ENCODE results near the gene SSH2.

Gene SSH2

DNA sequence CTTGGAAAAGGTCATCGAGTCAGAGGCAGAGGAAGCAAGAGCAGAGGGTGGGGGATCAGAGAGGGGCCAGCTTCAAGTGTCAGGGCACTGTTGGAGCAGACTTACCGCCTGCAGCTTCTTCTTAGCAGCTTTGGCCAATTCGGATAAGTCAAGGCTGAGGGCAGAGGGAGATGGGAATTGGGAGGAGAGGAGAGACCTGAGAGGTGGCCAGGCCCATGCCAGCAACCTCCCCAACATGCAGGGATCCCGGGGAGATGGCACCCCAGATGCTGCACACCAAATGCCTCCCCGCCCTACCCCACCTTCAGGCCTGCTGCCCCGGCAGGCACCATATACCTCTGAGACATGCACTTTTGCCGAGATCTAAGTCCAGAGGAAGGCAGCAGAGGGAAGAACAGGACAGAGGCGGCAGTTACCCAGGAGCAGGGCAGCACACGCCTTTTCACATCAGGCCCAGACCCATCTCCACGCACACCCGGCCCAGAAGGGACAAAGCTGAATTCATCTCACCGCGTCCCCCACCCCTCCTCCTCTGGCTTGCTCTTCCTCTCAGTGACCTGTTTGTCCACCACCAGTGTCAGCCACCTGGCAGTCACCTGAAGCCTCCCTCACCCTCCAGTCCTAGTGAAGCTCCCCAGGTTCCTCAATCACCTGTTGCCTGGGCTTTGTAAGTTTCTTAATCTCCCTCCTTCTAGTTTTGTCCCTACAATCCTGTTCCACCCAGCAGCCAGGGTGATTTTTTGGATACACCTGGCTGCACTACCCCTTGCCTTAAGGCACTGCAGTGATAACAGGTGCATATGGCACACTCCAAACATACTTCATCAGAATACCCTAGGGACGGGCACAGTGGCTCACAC lies 351.2 kb downstream of the SSH2 start:
- H3K4me3 ChIP-seq, result no peak overlapping the region
- DNase-seq, result no peak
- H3K4me1 ChIP-seq, result peaks cover 0 to 18% (median 2%) of the 10 kb centered on the region in 4 donors
- H3K27ac ChIP-seq, result no peak overlapping the region
- peaks cover 30 to 91% (median 73%) of the 10 kb centered on the region in 3 donors for H3K36me3 ChIP-seq
- no peaks in the 10 kb centered on the region for H3K9me3 ChIP-seq
- TF ChIP-seq, protein P1, sequence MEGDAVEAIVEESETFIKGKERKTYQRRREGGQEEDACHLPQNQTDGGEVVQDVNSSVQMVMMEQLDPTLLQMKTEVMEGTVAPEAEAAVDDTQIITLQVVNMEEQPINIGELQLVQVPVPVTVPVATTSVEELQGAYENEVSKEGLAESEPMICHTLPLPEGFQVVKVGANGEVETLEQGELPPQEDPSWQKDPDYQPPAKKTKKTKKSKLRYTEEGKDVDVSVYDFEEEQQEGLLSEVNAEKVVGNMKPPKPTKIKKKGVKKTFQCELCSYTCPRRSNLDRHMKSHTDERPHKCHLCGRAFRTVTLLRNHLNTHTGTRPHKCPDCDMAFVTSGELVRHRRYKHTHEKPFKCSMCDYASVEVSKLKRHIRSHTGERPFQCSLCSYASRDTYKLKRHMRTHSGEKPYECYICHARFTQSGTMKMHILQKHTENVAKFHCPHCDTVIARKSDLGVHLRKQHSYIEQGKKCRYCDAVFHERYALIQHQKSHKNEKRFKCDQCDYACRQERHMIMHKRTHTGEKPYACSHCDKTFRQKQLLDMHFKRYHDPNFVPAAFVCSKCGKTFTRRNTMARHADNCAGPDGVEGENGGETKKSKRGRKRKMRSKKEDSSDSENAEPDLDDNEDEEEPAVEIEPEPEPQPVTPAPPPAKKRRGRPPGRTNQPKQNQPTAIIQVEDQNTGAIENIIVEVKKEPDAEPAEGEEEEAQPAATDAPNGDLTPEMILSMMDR (IDR thresholded peaks at IDR 0.05), result no peak
- no peaks in the 10 kb centered on the region for H3K27me3 ChIP-seq
- intact Hi-C loops (cut with DNase I; ENCODE audit: low total_unique reads), result loop anchor here (5.0 kb wide), 2 partner anchors 33 to 203 kb away; no protein-coding TSS in a partner anchor

DNA sequence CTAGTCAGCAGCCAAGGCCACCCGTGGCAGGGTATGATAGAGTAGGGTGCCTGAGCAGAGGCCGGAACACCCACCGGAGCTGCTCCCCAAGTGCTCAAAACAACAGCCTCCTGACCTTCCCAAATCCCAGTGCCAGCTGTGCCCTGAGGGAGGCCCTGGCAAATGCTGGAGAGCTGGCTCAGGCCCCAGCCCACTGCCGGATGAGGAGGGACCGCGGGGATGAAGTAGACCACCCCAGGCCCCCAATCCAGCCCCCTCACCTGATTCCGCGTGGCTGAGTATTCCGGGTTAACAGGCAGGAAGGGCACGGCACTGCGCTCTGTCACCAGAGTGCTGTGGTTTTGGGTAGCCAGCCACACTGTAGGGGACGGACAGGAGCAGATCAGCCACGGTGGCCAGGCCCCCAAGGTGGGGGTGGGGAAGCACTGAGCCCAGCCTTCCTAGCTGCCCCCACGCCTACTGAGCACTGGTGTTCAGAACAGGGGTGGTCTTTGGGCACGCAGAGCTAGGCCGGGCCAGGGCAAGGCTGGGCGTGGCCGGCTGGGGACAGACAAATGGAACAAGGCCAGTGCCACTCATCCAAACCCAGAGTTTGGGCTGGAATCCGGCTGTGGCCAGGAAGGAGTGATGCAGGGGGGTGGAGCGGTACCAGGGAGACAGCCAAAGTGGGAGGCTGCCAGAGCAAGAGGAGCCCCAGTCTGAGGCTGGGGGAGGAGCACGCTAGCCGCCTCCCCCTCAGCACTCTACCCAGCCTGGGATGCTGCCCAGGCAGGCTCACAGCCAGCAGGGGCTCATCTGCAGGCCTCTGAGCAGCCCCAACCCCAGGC lies 352.4 kb downstream of the SSH2 start:
- Histone ChIP-seq H3K27ac (peak overlapping the region in 1 of 2 donors; percentile 40), H3K27me3 (no peaks in the 10 kb centered on the region), H3K9me3 (no peaks in the 10 kb centered on the region), H3K4me3 (no peak overlapping the region), H3K4me1 (peaks cover 0 to 24% (median 9%) of the 10 kb centered on the region in 4 donors), H3K36me3 (peaks cover 30 to 87% (median 77%) of the 10 kb centered on the region in 3 donors)
- DNase-seq, result peak in 1 of 2 donors; percentile 71
- TF ChIP-seq, protein P1 (IDR thresholded peaks at IDR 0.05), result no peak
- intact Hi-C loops (cut with DNase I; ENCODE audit: low total_unique reads), result loop anchor here (5.0 kb wide), 2 partner anchors 35 to 205 kb away; no protein-coding TSS in a partner anchor

DNA sequence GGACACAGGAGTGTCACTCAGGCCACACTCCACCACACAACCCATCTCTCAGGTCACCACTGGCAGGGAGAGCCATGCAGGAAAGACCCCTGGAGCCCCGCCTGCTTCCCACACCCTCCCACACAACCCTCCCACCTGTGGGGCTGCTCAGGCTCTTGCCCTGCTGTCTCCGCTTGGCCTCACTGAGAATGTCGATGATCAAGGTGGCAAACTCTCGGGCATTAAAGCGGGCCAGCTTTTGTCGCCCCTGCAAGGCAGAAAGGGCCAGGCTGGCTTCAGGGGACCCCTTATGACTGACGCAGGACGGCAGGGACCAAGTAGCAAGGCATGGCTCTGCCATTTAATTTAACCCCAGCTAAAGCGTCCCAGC lies 353.0 kb downstream of the SSH2 start:
- peaks cover 0 to 28% (median 15%) of the 10 kb centered on the region in 4 donors for H3K4me1 ChIP-seq
- intact Hi-C loops (cut with DNase I; ENCODE audit: low total_unique reads), result loop anchor here (5.0 kb wide), 2 partner anchors 35 to 205 kb away; no protein-coding TSS in a partner anchor
- H3K27me3 ChIP-seq, result no peaks in the 10 kb centered on the region

DNA sequence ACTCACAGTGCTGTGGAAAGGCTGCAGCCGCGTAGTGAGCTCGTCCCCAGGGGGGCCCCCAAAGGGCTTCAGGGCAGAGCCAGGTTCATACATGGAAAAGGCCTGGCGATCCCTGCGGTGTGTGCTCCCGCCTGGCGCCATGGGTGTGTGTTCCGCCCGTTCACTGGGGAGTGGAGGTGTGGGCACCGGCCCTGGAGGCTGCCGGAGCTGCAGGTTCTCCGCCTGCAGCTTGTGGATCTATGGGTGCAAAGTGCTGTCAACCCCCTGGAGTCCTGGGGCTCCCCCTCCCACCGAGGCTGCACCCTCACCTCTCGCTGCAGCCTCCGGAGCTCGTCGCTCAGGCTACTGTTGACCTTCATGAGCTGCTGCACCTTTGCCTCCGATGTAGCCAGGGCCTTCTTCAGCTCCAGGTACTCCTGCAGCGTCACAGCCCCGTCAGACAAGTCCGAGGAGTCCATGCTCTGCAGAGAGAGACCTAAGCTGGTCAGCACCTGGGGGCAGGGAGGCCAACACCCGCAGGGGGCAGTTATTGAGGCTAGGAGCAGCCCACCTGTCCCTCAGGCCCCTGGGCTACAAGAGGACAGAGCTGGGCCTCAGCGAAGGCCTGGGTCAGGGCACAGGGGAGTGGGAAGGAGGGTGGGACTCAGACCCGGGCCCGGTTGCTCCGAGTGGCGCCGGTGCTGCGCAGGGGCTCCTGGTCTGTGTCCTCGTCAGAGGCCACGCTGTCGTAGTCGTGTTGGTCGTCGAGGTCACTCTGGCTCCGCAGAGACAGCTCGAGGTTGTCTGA lies 353.6 kb downstream of the SSH2 start:
- Histone ChIP-seq H3K4me3 (no peak overlapping the region), H3K27ac (no peak overlapping the region), H3K4me1 (peaks cover 0 to 34% (median 18%) of the 10 kb centered on the region in 4 donors), H3K36me3 (peaks cover 24 to 80% (median 68%) of the 10 kb centered on the region in 3 donors), H3K27me3 (no peaks in the 10 kb centered on the region), H3K9me3 (no peaks in the 10 kb centered on the region)
- peak in 1 of 2 donors; percentile 64 for DNase-seq
- TF ChIP-seq, protein P1 (IDR thresholded peaks at IDR 0.05), result no peak
- intact Hi-C loops (cut with DNase I; ENCODE audit: low total_unique reads), result loop anchor here (5.0 kb wide), 2 partner anchors 36 to 206 kb away; no protein-coding TSS in a partner anchor

More for the DNA sequence above, 353.0 kb downstream of the SSH2 start:
- Histone ChIP-seq H3K27ac (peak overlapping the region in 1 of 2 donors; percentile 40), H3K9me3 (no peaks in the 10 kb centered on the region), H3K36me3 (peaks cover 29 to 82% (median 74%) of the 10 kb centered on the region in 3 donors), H3K4me3 (no peak overlapping the region)
- TF ChIP-seq, protein P1 (IDR thresholded peaks at IDR 0.05), result no peak
- DNase-seq, result peak in 1 of 2 donors; percentile 61

Data from tibial artery (tissue), 4 donors.